HG03095 (cell line): ENCODE data around the gene RNF217.
"Not testable (repeated sequence)": the region's sequence is repeated elsewhere in the genome, so short reads cannot be mapped to it uniquely, and the experiment has no call there.

Experiments used
- ATAC-seq: cut with Tn5 transposase; IDR thresholded peaks from one replicate; pipeline ENCODE4 v1.9.1; 2021; ENCODE audit warnings: moderate library complexity; ENCODE audit not compliant: unreplicated experiment

RNF217 gene, protein sequence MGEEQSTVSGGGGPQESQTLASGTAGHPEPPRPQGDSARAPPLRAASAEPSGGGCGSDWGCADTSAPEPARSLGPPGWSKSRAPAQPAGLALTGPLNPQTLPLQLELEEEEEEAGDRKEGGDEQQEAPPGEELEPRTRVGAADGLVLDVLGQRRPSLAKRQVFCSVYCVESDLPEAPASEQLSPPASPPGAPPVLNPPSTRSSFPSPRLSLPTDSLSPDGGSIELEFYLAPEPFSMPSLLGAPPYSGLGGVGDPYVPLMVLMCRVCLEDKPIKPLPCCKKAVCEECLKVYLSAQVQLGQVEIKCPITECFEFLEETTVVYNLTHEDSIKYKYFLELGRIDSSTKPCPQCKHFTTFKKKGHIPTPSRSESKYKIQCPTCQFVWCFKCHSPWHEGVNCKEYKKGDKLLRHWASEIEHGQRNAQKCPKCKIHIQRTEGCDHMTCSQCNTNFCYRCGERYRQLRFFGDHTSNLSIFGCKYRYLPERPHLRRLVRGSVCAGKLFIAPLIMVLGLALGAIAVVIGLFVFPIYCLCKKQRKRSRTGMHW

GRCh38 chr6:124961777-124962638 is at the start of gene RNF217:
RNF217 (plus strand) TSS chr6:124962437; CDS start chr6:124962545, 108 bp downstream.
- ATAC-seq = no peak

DNA sequence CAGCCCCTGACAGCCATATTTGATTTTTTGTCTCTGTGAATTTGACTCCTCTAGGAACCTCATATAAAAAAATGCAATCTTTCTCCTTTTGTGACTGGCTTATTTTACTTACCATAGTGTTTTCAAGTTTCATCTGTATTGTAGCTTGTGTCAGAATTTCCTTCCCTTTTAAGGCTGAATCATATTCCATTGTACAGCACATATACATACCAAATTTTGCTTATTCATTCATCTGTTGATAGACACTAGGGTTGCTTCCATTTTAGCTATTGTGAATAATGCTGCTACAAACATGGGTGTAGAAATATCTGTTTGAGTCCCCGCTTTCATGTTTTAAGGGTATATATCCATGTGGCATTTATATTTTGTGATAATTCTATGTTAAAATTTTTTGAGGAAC is 49.2 kb upstream of the RNF217 start:
- ATAC-seq = no peak

DNA sequence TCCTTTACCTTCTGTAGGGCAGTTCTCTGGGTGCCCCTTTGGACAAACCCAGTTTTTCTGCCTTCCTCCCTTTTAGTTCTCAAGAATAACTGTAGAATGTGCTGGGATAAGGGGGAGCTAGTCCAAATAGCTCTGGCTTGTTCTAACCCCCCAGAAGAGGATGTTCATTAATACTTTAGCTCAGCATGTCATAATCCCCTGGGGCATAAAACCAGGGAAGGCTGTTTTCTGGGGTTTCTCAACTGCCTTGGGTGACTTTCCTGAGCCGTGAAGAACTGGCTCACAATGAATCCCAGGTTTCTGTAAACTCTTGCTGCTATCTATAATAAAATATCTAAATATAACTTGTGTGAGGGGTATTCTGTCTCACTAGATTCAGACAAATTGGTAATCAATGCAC is 44.5 kb upstream of the RNF217 start:
- ATAC-seq = no peak

DNA sequence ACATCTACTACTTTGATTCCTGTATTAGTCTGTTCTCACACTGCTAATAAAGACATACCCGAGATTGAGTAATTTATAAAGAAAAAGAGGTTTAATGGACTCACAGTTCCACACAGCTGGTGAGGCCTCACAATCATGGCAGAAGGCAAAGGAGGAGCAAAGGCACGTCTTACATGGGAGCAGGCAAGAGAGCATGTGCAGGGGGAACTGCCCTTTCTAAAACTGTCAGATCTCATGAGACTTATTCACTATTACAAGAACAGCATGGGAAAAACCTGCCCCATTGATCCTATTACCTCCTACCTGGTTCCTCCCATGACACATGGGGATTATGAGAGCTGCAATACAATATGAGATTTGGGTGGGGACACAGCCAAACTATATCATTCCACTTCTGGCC is 42.5 kb upstream of the RNF217 start:
- ATAC-seq = not testable (repeated sequence)

DNA sequence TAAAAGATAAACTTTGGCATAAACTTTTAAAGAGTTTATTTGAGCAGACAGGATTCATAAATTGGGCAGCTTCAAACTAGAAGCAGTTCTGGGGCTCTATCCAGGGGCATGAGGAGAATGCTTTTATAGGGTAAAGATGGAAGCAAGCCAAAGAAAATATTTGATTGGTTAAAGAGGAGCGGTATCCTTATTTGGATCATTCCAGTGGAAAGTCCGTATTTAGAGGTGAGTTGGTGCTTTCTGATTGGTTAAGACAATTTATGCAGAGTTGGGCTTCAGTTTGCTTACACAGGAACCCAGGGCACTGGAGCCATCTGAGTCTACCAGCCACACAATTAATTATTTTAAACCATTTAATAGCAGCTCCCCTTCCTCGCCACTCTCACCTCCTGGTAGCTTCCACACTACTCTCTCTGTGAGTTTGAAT is 37.9 kb upstream of the RNF217 start:
- no peak for ATAC-seq

DNA sequence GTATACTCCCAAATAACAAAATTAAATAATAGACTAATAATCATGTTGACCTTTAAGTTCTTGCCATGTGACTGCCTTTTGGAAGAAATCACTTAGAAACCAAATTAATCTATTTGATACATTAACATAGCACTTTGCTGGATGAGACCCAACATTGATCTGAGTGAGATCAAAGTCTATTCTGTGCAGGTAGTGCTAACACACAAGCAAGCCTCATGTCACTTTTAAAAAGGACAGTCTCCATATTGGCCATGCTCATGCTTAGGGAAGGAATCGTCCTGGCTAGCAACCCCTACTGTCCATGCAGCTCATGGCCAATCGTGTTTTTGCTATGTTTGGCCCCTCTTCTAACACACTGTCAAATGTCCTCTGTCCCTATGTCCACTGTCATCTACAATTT is 35.8 kb upstream of the RNF217 start:
- no peak for ATAC-seq

DNA sequence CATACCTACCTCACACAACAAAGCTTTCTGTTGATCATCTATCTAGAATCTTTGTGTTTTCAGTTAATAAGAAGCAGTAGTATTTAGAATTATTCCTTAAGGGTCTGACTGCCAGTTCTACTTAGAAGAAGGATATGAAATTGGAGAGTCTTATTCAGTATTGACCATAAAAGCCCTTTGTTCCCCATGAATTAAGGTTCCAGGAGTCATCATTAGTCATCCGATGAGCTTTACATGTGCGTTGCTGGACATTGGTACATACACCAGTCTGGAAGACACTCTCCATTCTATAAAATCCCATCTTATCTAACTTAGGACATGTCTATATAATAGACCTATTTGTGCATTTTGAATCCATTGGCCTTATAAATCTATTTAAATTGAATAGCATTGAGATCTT is 34.4 kb upstream of the RNF217 start:
- no peak for ATAC-seq

DNA sequence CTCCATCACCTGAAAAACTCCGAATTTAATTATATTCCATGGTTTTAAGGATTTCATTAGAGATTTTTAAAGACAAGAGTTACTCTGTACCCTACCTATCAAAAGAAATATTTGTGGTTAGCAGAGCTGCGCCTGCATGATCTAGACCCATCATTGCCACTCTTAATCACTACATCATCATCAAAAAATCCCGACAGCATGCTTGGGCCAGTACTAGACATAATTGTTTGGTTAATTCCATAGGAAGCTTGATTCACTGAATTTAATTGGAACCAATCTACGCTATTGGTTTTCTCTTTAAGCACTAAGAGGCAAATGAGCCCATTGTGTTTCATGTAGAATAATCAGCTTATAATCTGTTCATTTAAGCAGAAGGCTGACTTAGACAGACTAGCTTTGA is 33.4 kb upstream of the RNF217 start:
- ATAC-seq = no peak

DNA sequence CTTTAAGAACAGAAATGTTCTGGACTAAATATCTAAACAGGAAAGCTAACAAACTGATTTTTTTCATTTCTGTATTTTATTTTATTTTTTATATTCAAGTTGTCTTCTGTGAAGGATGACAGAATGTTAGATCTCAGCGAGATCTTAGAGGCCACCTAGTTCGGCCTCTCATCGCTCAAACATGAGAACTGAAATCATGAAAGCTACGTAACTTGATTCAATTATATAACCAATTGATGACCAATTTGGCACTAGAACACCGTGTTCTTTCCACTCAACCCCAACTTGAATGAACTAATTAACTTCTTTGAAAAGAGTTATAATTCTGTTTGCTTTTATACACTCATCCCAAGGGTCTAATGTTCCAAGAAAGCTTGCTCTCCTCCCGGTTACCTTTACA is 24.6 kb upstream of the RNF217 start:
- no peak for ATAC-seq

GRCh38 chr6:124941259-124941658 is 21.0 kb upstream of the RNF217 start:
- ATAC-seq = no peak

- ATAC-seq = no peak
These were observed 18.6 kb upstream of the RNF217 start for GRCh38 chr6:124943658-124944057.

GRCh38 chr6:124947971-124948451 is 14.2 kb upstream of the RNF217 start:
- no peak for ATAC-seq

DNA sequence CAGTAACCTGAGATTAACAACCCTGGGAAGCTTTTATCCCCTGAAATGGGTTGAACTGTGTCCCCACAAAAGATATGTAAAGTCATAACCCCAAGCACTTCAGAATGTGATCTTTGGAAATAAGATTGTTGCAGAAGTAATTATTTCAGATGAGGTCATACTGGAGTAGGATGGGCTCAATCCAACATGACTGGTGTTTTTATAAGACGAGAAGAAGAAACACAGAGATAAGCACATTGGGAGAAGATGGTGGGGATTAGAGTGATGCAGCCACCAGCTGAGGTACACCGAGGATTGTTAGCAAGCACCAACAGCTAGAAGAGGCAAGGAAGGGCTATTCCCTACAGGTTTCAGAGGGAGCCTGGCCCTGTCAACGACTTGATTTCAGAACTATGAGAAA is 12.5 kb upstream of the RNF217 start:
- ATAC-seq = no peak

- ATAC-seq = no peak
These were observed 8.4 kb upstream of the RNF217 start for GRCh38 chr6:124953808-124954207.

DNA sequence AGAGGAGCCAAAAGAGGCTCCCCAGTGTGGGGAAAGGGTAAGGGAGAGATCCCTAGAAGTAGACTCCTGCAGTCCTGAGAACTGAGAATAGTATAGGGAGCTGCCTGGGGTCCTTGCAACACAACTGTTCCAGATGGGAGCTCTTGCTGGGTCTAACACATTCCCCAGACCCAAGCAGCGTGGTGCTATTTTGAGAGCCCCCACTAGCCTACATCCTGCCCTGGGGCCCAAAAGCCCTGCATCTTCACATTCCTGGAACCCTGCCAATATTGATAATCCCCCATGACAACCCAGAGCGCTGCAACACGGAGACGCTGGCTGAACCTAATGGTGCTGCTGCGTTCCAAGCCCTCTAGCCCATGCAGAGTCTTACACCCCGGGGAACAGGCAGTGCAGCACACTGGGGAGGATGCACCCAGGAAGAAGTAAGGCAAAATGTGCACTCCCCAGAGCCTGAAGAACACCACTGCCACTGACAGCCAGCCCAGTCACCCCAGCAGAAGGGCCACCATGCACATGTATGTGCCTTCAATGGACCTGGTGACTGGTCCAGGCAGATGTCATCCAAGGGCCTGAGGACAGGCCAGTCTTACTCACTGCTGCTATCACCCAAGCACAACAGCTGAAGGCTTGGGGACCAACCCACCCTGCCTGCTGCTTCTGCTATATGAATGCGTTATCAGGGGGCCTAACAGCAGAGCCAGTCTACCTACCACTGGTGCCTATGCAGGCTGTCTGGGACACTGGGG is 7.0 kb upstream of the RNF217 start:
- ATAC-seq = no peak

DNA sequence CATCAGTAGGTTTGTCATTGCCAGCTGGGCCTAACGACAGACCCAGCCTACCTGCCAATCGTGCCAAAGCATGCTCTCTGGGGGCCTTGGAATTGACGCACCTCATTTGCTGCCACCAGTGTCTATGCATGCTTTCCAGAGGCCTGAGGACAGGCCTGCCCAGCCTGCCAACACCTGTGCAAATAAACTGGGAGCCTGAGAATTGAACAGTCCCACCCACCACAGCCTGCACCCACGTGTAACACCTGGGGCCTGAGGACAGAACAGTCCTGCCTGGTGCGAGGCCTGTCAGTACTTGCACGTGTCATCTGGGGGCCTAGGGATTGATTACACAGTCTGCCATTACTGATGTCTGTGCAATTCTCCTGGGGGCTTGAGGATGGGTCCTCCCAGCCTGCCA is 6.2 kb upstream of the RNF217 start:
- no peak for ATAC-seq

GRCh38 chr6:124958149-124958548 is 4.1 kb upstream of the RNF217 start:
- ATAC-seq = no peak

DNA sequence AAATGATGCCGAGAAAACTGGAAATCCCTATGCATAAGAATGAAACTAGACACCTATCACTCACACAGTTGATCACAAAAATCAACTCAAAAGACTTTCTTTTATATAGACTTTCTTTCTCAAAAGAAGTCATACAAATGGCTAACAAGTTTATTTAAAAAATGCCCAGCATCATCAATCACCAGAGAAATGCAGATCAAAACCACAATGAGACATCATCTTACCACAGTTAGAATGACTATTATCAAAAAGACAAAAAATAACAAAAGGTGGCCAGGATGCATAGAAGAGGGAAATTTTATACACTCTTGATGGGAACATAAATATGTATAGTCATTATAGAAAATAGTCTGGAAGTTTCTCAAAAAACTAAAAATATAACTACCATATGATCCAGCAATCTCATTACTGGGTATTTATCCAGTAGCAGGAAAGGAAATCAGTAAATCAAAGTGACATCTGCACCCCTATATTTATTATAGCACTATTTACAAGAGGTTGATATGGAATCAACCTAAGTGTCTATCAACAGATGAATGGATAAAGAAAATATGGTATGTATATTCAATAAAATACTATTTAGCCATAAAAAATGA is 3.4 kb upstream of the RNF217 start:
- no peak for ATAC-seq

DNA sequence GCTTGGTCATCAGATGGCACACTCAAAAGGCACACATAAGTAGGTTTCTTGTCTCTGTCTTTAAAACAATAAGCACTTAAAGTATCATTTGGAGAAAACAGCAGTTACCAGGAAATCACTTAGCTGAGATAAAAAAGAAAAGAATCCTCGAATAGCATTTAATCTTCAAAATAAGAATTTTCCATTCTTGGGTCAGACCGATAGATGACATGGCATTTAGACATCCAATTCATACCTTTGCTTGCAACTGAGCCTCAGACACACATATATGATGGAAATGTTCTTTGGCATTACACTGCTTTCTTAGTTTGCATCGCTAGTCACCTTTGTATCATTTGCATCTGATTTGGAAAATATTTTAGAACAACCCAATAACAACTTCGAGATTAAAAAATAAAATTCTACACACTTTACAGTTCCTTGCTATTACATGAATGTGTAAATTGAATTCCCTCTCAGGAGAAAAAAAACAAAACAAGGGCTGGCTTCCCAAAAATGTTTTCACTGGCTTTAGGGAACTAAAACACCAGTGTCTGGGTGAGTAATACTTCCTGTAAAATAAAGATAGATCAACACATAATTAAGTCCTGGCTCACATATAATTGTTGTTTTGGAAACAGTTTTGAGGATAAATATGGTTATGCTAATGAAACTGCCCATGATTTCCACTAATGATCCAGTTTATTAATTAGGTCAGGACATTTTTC is 1.3 kb upstream of the RNF217 start:
- ATAC-seq = no peak

GRCh38 chr6:124961464-124961776 is 817 bp upstream of the RNF217 start:
- no peak for ATAC-seq
